HepG2 (cell line): ENCODE data around the gene ESRP2. TPM values are rescaled to one million over a fixed set of nuclear protein-coding genes. Genes with fewer than 3 reads are reported as not detected.

Experiments used
- DRAP1 ChIP-seq: IDR thresholded peaks from 2 replicates; pipeline ENCODE4 v1.6.1; 2016; ENCODE audit warnings: missing genetic modification reagents, missing compliant biosample characterization
- FOSL1 ChIP-seq: sonication (generic); formaldehyde crosslinking; IDR thresholded peaks from 2 replicates; pipeline ENCODE4 v1.9.0; 2021; ENCODE audit warnings: missing genetic modification reagents, borderline replicate concordance
- RARG ChIP-seq: sonication (generic); formaldehyde crosslinking; IDR thresholded peaks from 2 replicates; pipeline ENCODE4 v1.4.0; 2020; ENCODE audit warnings: low read depth, mild to moderate bottlenecking, missing genetic modification reagents
- SALL2 ChIP-seq: sonication (generic); formaldehyde crosslinking; IDR thresholded peaks from 2 replicates; pipeline ENCODE4 v1.8.1; 2023; ENCODE audit warnings: mild to moderate bottlenecking, missing genetic modification reagents, inconsistent platforms
- SSRP1 ChIP-seq: IDR thresholded peaks from 2 replicates; pipeline ENCODE4 v1.6.1; 2016; ENCODE audit warnings: control low read depth
- TGIF2 ChIP-seq: IDR thresholded peaks from 2 replicates; pipeline ENCODE4 v1.6.1; 2016; ENCODE audit warnings: control low read depth, missing compliant biosample characterization
- TOPORS ChIP-seq: sonication (generic); formaldehyde crosslinking; IDR thresholded peaks from 2 replicates; pipeline ENCODE4 v1.8.0; 2023; ENCODE audit warnings: mild to moderate bottlenecking, missing genetic modification reagents
- ZNF207 ChIP-seq: fragments of 450-650 bp; IDR thresholded peaks from 2 replicates; pipeline ENCODE4 v1.6.1; 2016; ENCODE audit warnings: antibody characterized with exemption, borderline replicate concordance
- ZNF280D ChIP-seq: sonication (generic); formaldehyde crosslinking; IDR thresholded peaks from 2 replicates; pipeline ENCODE4 v1.5.1; 2020; ENCODE audit warnings: mild to moderate bottlenecking, missing genetic modification reagents
- ZNF34 ChIP-seq: sonication (generic); formaldehyde crosslinking; IDR thresholded peaks from 2 replicates; pipeline ENCODE4 v1.4.0; 2020; ENCODE audit warnings: mild to moderate bottlenecking, missing genetic modification reagents, borderline replicate concordance
- ZNF407 ChIP-seq: sonication (generic); formaldehyde crosslinking; IDR thresholded peaks from one replicate; pipeline ENCODE4 v1.5.1; 2020; ENCODE audit warnings: mild to moderate bottlenecking, missing genetic modification reagents; ENCODE audit errors: not compliant biosample characterization
- ZNF512 ChIP-seq: sonication (generic); formaldehyde crosslinking; IDR thresholded peaks from 2 replicates; pipeline ENCODE4 v1.4.0; 2020; ENCODE audit warnings: mild to moderate bottlenecking, missing genetic modification reagents
- ZNF567 ChIP-seq: sonication (generic); formaldehyde crosslinking; IDR thresholded peaks from 2 replicates; pipeline ENCODE4 v1.8.1; 2023; ENCODE audit warnings: mild to moderate bottlenecking, missing genetic modification reagents, borderline replicate concordance
- ZNF850 ChIP-seq: sonication (generic); formaldehyde crosslinking; conservative IDR thresholded peaks from 2 replicates; pipeline ENCODE4 v1.9.0; 2021; ENCODE audit warnings: mild to moderate bottlenecking, missing genetic modification reagents
- polyA plus RNA-seq, 8 experiments: library from polyadenylated mRNA; depleted of rRNA in 3 of 8; stranded (reverse) in 7 of 8; unstranded in 1 of 8; fragments of >200 nt; fragmentation: Illumina TruSeq in 4 of 8; extraction: Trizol in 4 of 8; gene quantifications; 2 replicates each; pipeline versions ENCODE4 v1.2.1 to v1.2.3, GENCODE V29; 2011 to 2016; ENCODE audit warnings: low read depth in 4 of 8, missing spikeins in 1 of 8, mixed read lengths in 1 of 8; ENCODE audit not compliant: insufficient read depth in 1 of 8
- total RNA-seq, 5 experiments: library from RNA; depleted of rRNA; stranded (reverse); fragments of >200 nt; fragmentation: Illumina TruSeq; extraction: Trizol; gene quantifications; 2 replicates each; pipeline ENCODE4 v1.2.3, GENCODE V29; 2016; ENCODE audit warnings: low read depth in 1 of 5

The ESRP2 gene
- total and polyA plus RNA-seq, 2 of the 13 experiments (the other 11 are each of a cell fraction or from before 2014, with no cell fraction given): 21.1 to 32.4 TPM

DNA sequence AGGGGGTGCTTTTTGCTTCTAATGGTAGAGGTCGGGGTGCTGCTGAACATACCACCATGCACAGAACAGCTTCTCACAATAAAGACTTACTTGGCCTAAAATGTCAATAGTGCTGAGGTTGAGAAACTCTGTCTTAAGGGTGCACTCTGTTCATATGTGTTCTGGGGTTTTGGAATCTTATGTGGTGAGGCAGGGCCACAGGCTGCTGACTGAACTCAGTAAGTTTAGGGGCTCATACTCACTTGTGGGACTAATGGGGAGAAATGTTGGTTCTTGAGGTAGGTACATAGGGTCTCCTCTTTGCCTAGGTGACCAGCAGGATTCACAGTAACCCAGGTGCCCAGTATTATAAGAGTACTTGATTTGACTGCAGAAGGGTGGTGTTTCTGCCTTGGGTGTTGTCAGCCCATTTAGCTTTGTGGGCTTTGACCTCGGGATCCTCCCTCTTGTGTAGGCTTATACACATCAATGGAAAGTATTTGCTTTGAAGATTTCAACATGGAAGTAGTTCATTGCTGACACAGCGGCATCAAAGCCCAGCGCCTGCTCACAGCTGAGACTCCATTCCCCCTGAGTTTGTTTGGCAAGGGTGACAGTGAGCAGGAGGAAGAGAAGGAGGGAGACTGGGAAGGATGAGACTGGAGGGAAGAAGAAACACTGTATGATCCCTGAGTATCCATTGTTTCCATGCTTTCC, 45.6 kb upstream of the ESRP2 start (continued):
- no peak for TF ChIP-seq ZNF512 (CRISPR knock-in tag)
- peak; percentile 48; the same call in 1 of the 2 replicates for TF ChIP-seq DRAP1 (CRISPR knock-in tag)
- TF ChIP-seq RARG (CRISPR knock-in tag): no peak
- TF ChIP-seq ZNF280D (CRISPR knock-in tag): no peak
- no peak for TF ChIP-seq ZNF407 (CRISPR knock-in tag)
- TF ChIP-seq ZNF850: no peak
- peak; percentile 68; the same call in 1 of the 2 replicates for TF ChIP-seq FOSL1 (CRISPR knock-in tag)
- 0 out of 2 replicates have a peak, but pooled peaks have one; percentile 56 for TF ChIP-seq TOPORS
- TF ChIP-seq ZNF567 (CRISPR knock-in tag): no peak
- peak; percentile 97; the same call in 1 of the 2 replicates for TF ChIP-seq TGIF2 (CRISPR knock-in tag)
- 0 out of 2 replicates have a peak, but pooled peaks have one; percentile 31 for TF ChIP-seq ZNF34 (CRISPR knock-in tag)
- peak; percentile 70; the same call in 1 of the 2 replicates for TF ChIP-seq SSRP1 (CRISPR knock-in tag)
- no peak for TF ChIP-seq SALL2
- TF ChIP-seq ZNF207: no peak
